ENCODE data around the gene FTL.

FTL gene

DNA sequence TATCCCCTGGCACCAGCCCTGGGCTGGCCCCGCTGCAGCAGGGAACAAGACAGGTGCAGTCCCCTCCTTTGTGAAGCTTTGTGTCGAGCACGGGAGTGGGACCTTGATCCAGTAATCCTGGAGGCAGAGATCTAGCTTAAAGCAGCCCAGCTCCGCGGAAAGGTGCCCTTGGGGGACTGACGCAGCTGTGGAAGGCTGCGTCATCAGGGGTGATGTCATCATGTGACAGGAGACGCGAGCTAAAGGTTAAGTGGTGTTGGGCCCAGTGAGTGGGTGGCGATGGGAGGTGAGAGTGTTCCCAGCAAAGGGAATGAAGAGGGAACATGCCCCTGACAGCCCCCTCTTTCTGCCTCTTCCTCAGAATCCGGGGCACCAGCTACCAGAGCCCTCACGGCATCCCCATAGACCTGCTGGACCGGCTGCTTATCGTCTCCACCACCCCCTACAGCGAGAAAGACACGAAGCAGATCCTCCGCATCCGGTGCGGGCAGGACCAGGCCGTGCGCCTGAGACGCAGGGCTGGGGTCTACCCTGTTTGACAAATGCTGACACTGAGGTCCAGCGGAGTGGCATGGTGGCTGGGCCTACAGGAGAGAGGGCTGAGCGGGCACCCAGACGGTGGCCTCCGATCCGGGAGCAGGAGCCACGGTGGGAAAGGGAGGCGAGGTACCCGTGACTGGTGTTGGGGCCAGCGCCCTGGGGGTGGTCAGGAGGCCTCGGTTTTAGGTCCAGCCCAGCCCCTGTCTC, 49.2 kb downstream of the FTL start:
- peaks cover 22% of the 10 kb centered on the region for H3K4me1 ChIP-seq (ENCODE audit: control insufficient read depth, low read length)
- no peaks in the 10 kb centered on the region for H3K9me3 ChIP-seq (ENCODE audit: control insufficient read depth, insufficient read depth, low read length)
- peaks cover 14% of the 10 kb centered on the region for H3K27me3 ChIP-seq (ENCODE audit: control insufficient read depth, low read length)
- no peak overlapping the region for H3K27ac ChIP-seq (ENCODE audit: low read depth, low read length)
- H4K20me1 ChIP-seq (ENCODE audit: control insufficient read depth, insufficient read depth, low read depth, low read length): no peaks in the 10 kb centered on the region; the same call in 1 of the 2 replicates
- H3K79me2 ChIP-seq (ENCODE audit: control insufficient read depth, low read length): no peaks in the 10 kb centered on the region
- peaks cover 61% of the 10 kb centered on the region for H3K36me3 ChIP-seq (ENCODE audit: control insufficient read depth, low read length)
- H3F3A ChIP-seq (ENCODE audit: control insufficient read depth, insufficient read depth): 0 out of 2 replicates have a peak, but pooled peaks cover 3% of the 10 kb centered on the region
- TF ChIP-seq, protein P1, sequence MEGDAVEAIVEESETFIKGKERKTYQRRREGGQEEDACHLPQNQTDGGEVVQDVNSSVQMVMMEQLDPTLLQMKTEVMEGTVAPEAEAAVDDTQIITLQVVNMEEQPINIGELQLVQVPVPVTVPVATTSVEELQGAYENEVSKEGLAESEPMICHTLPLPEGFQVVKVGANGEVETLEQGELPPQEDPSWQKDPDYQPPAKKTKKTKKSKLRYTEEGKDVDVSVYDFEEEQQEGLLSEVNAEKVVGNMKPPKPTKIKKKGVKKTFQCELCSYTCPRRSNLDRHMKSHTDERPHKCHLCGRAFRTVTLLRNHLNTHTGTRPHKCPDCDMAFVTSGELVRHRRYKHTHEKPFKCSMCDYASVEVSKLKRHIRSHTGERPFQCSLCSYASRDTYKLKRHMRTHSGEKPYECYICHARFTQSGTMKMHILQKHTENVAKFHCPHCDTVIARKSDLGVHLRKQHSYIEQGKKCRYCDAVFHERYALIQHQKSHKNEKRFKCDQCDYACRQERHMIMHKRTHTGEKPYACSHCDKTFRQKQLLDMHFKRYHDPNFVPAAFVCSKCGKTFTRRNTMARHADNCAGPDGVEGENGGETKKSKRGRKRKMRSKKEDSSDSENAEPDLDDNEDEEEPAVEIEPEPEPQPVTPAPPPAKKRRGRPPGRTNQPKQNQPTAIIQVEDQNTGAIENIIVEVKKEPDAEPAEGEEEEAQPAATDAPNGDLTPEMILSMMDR (IDR thresholded peaks at IDR 0.05; ENCODE audit: low read depth, low read length, poor library complexity, severe bottlenecking): no peak
- no peak for TF ChIP-seq EZH2phosphoT487 (IDR thresholded peaks at IDR 0.05; ENCODE audit: borderline replicate concordance, low read length)
- no peaks in the 10 kb centered on the region for H3K9me2 ChIP-seq (replicated peaks; ENCODE audit: control insufficient read depth, low read length)
- H3K4me3 ChIP-seq (ENCODE audit: low read length): no peak overlapping the region
- no peak overlapping the region for H3K4me2 ChIP-seq (ENCODE audit: low read length)

DNA sequence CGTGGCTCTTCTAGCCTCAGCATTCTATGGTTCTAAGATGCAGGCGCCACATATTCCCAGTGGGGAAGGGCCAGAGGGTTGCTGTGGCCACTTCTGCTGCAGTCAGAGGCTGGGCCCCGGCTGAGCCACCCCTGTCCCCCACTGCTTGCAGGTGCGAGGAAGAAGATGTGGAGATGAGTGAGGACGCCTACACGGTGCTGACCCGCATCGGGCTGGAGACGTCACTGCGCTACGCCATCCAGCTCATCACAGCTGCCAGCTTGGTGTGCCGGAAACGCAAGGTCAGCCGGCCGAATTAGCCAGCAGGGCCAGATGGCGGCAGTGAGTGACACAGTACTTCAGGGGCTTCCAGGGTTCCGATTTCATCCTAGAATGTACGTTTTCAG, 49.8 kb downstream of the FTL start:
- peaks cover 55% of the 10 kb centered on the region for H3K36me3 ChIP-seq (ENCODE audit: control insufficient read depth, low read length)
- H3K4me1 ChIP-seq (ENCODE audit: control insufficient read depth, low read length): peaks cover 28% of the 10 kb centered on the region
- no peaks in the 10 kb centered on the region for H3K9me3 ChIP-seq (ENCODE audit: control insufficient read depth, insufficient read depth, low read length)
- 0 out of 2 replicates have a peak, but pooled peaks cover 3% of the 10 kb centered on the region for H3F3A ChIP-seq (ENCODE audit: control insufficient read depth, insufficient read depth)
- peaks cover 14% of the 10 kb centered on the region for H3K27me3 ChIP-seq (ENCODE audit: control insufficient read depth, low read length)
- no peaks in the 10 kb centered on the region for H3K79me2 ChIP-seq (ENCODE audit: control insufficient read depth, low read length)
- no peak overlapping the region for H3K4me3 ChIP-seq (ENCODE audit: low read length)
- TF ChIP-seq EZH2phosphoT487 (IDR thresholded peaks at IDR 0.05; ENCODE audit: borderline replicate concordance, low read length): no peak
- TF ChIP-seq, protein P1 (IDR thresholded peaks at IDR 0.05; ENCODE audit: low read depth, low read length, poor library complexity, severe bottlenecking): no peak
- no peak overlapping the region for H3K4me2 ChIP-seq (ENCODE audit: low read length)
- no peak overlapping the region for H3K27ac ChIP-seq (ENCODE audit: low read depth, low read length)
- no peaks in the 10 kb centered on the region for H3K9me2 ChIP-seq (replicated peaks; ENCODE audit: control insufficient read depth, low read length)
- no peaks in the 10 kb centered on the region; the same call in 1 of the 2 replicates for H4K20me1 ChIP-seq (ENCODE audit: control insufficient read depth, insufficient read depth, low read depth, low read length)

DNA sequence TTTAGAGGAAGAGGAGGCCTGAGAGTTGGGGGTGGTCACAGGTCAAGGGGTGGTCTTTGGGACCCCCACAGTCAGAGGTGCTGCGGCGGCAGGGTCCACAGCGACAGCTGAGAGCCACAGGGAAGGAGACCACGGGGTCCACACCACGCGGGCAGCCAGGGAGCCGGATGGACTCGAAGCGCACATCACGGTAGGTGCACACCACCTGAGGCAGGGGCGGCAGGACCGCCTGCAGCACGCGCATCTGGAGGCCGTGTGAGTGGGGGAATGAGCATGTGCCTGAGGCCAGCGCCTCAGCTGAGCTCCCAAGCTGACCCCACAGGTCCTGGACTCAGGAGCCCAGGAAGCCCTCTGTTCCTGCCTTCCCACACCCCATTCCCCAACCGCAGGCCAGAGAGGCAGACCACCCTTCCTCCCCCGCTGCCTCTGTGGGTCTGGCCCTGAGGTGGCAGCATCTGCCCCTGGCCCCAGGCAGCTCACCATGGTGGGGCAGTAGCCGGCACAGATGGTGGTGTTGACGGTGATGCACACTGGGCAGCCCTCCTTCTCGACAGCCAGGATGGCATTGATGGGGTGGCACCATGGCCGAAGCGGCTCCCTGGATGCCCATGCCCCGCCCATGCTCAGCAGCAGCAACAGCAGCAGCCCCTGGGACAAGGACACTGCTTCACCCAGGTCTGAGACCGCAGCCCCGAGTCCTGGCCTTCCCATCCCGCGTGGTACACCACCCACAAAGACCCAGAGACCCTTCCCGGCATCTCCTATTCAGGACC, 51.1 kb downstream of the FTL start:
- no peak for TF ChIP-seq EZH2phosphoT487 (IDR thresholded peaks at IDR 0.05; ENCODE audit: borderline replicate concordance, low read length)
- TF ChIP-seq, protein P1 (IDR thresholded peaks at IDR 0.05; ENCODE audit: low read depth, low read length, poor library complexity, severe bottlenecking): no peak
- Histone ChIP-seq H3K4me2 (ENCODE audit: low read length) (no peak overlapping the region), H3K79me2 (ENCODE audit: control insufficient read depth, low read length) (no peaks in the 10 kb centered on the region), H3K4me3 (ENCODE audit: low read length) (no peak overlapping the region), H3K9me3 (ENCODE audit: control insufficient read depth, insufficient read depth, low read length) (no peaks in the 10 kb centered on the region), H3K27me3 (ENCODE audit: control insufficient read depth, low read length) (peaks cover 14% of the 10 kb centered on the region), H3F3A (ENCODE audit: control insufficient read depth, insufficient read depth) (peaks cover 6% of the 10 kb centered on the region; the same call in 1 of the 2 replicates), H4K20me1 (ENCODE audit: control insufficient read depth, insufficient read depth, low read depth, low read length) (no peaks in the 10 kb centered on the region; the same call in 1 of the 2 replicates), H3K36me3 (ENCODE audit: control insufficient read depth, low read length) (peaks cover 42% of the 10 kb centered on the region), H3K4me1 (ENCODE audit: control insufficient read depth, low read length) (peaks cover 41% of the 10 kb centered on the region), H3K9me2 (replicated peaks; ENCODE audit: control insufficient read depth, low read length) (no peaks in the 10 kb centered on the region), H3K27ac (ENCODE audit: low read depth, low read length) (no peak overlapping the region)
